HG03558 (cell line): ENCODE results near the gene C11orf24.
"Not testable (repeated sequence)": the region's sequence is repeated elsewhere in the genome, so short reads cannot be mapped to it uniquely, and the experiment has no call there.

ENCODE experiments used
- ATAC-seq: cut with Tn5 transposase; IDR thresholded peaks from one replicate; pipeline ENCODE4 v1.9.1; 2021; ENCODE audit warnings: moderate number of reproducible peaks; ENCODE audit not compliant: unreplicated experiment; ENCODE audit errors: extremely low read depth

C11orf24 gene

DNA sequence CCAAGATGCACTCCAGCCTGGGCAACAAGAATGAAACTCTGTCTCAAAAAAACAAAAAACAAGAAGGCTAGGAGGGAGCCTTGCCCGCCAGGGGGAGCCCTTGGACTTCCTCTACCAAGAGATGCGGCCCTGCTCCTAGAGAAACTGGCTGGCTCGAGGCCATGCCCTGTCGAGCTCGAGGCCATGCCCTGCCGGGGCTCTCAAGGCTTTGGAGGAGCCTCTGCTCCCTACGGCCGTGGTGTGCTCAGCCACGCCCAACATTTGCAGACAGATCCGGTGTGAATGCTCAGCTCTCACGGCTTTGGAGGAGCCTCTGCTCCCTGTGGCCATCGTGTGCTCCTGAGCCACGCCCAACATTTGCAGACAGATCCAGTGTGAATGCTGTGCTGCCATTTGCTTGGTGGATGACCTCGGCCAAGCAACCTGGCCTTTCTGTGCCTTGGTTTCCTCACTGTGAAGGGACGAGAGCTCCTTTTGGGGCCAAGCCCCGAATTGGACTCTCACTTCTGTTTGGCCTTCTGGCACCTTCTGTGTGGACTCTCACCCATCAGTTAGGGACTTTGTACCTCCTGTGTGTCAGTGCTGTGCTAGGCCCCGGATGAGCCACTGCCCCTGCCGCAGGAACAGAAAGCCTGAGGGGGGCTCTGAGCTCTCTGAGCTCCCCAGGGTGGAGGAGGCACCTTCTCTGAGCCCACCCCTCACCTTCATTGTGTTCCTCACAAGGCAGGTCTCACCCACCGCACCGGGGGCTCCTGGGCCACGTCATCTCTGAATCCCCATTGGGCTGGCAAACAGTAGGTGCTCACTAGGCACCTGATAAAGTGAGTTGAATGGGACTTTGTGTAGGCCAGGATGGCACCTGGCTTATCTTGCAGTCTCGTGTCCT lies 14.1 kb downstream of the C11orf24 start:
- ATAC-seq = no peak

DNA sequence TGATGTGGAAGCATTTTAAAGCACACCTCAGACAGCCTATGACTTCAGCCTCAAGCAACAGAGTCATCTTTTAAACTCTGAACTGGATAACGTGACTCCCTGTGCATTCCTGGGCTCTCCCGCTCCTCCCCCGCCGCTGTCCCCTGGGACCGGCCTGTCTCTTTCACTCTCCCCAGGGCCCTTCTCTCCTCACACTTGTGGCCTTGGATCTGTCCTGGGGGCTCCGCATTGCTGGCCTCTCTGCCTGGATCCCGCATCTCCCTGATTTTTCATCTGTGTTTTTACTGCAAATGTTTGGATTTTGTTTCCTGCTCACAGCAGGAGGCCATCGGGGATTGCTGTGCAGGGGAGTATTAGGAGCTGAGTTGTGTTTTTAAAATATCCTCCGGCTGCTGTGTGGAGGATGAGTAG lies 15.4 kb downstream of the C11orf24 start:
- no peak for ATAC-seq

DNA sequence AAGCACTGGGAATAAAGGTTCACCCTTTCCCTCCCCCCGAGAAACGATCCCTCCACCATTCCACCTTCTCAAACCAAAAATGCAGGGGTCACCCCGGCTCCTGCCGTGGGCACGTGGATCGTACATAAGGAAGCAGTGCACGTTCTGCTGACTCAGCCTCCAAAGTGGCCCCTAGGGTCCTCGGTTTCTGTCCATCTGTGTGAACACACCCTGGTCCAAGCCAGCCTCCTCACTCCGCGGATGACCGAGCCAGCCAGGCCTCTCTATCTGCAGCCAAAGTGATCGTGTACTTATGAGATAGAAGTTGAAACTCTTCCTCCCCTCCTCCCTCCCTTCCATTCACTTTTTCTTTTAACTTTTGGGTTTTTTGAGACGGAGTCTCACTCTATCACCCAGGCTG lies 16.2 kb downstream of the C11orf24 start:
- no peak for ATAC-seq

DNA sequence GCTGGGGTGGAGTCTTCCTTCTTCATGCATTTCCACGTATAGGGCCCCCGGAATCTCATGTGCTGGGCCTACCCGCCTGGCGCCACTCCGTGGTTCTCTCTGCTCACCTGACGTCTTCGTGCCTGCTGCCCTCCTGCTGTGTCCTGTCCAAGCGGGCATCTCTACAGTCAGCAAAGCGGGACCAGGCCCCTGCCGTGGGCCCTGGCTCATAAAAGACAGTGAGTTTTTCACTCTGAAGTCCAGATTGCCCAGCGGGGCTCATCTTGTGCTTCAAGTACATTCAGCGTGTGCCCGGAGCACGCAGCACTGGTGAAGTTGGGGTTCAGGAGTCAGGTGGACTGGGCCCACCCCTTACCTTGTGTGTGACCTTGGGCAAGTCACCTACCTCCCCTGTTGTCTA lies 17.4 kb downstream of the C11orf24 start:
- no peak for ATAC-seq

DNA sequence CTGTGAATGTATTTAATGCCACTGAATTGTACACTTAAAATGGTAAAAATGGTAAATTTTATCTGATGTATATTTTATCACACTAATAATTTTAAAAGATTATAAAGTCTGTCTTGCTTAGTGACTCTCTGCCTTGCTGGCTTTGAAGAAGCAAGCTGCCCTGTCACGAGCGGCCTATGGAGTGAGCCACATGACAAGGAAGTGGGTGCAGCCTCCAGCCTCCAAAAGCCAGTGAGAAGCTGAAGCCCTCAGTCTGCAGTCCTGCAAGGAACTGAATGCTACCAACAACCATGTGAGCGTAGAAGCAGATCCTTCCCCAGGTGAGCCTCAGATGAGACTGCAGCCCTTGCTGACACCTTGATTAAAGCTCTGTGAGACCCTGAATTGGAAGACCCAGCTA lies 20.0 kb downstream of the C11orf24 start:
- ATAC-seq = no peak

DNA sequence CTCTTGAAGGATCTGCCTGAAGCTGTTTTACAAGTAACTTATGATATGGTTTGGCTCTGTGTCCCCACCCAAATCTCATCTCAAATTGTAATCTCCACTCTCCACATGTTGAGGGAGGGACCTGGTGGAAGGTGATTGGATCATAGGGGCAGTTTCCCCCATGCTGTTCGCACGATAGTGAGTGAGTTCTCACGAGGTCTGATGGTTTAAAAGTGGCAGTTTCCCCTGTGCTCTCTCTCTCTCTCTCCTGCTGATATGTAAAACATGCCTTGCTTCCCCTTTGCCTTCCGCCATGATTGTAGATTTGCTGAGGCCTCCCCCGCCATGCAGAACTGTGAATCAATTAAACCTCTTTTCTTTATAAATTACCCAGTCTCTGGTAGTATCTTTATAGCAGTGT lies 26.9 kb downstream of the C11orf24 start:
- not testable (repeated sequence) for ATAC-seq

DNA sequence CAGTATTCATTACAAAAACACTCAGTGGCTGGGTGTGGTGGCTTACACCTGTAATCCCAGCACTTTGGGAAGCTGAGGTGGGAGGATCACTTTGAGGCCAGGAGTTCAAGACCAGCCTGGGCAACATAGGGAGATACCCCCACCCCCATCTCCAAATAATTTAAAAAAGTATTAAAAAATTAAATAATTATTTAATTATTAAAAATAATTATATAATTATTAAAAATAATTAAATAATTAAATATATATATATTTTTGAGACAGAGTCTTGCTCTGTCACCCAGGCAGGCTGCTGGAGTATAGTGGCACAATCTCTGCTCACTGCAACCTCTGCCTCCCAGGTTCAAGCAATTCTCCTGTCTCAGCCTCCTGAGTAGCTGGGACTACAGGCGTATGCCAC lies 27.9 kb downstream of the C11orf24 start:
- not testable (repeated sequence) for ATAC-seq

DNA sequence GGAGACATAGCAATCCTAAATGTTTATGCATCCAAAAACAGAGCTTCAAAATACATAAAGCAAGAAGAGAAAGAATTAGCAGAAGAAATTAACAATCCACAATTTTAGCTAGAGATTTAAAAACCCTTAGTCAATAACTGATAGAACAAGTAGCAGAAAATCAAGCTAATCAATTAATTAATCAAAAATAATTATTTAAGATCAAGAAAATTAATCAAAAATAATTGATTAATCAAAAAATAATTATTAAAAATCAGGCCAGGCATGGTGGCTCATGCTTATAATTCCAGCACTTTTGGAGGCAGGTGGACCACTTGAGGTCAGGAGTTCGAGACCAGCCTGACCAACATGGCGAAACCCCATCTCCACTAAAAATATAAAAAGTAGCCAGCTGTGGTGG lies 29.2 kb downstream of the C11orf24 start:
- ATAC-seq = no peak

DNA sequence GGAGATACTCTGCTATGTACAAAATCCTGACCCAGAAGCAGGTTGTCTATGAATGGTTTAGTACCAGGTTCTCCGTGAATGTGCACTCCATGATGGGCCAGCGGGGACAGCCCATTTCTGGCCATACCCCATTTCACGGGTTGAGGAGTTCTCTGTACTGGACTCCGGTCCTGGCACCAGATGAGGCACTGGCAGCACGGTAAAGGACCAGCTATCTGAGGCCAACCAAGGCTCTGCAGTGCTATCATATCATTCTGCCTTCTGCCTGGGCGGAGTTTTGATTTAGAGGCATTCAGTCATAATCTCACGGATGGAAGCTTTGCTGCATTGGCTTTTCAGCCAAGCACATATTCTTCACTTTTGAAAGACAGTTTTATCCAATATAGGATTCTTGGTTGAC lies 40.2 kb downstream of the C11orf24 start:
- no peak for ATAC-seq

DNA sequence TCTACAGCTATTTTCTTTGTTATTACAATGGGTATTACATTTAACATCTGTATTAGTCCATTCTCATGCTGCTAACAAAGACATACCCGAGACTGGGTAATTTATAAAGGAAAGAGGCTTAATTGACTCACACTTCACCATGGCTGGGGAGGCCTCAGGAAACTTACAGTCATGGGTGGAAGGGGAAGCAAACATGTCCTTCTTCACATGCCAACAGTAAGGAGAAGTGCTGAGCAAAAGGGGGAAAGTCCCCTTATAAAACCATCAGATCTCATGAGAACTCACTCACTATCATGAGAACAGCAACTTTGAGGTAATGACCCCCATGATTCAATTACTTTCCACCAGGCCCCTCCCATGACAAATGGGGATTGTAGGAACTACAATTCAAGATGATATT lies 42.2 kb downstream of the C11orf24 start:
- no peak for ATAC-seq

DNA sequence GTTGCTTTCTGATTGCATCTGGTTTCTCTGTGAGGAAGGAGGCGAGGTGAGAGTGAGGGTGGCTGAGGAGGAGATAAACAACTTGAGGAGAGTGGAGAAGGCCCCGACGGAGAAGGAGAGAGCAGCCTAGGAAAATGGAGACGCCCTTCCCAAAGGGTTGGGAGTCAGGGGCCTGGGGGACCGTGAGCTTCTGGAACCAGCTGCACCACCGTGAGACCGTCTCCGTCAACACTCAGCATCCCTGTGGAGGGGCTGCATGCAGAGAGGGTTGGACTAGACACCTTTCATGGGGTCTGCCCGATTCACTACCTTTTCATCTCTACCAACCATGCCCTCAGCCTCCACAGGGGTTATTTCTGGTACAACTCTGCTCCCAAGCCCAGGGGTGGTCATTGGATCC lies 45.4 kb downstream of the C11orf24 start:
- no peak for ATAC-seq

DNA sequence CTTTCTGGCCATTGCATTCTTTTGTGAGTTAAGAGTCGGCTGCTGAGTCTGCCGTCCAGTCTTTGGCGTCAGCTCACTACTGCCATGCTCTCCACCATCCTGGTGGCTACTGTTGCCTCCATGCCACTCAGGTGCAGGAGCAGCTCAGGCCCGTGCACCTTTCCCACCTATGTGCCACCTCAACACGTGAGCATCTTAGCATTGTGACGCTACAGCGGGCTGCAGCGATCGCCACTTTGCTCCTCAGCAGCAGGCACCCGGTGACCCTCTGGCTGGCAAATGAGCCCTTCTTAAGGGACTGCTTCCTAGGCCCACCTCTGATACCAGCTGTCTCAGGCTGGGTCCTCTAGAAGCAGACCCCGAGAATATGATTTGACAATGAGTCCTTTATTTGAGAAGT lies 47.2 kb downstream of the C11orf24 start:
- no peak for ATAC-seq

DNA sequence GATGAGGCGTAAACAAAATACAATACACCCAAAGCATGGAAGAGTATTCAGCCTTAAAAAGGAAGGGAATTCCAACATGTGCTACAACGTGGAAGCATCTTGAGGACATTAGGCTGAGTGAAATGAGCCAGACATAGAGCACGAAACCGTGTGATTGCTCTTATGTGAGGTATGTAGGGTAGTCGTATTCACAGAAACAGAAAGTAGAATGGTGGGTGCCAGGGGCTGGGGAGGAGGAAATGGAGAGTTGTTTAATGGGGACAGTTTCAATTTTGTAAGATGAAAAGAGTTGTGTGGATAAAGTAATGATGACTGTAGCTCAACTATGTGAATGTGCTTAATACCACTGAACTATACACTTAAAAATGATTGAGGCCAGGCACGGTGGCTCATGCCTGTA lies 48.5 kb downstream of the C11orf24 start:
- no peak for ATAC-seq

DNA sequence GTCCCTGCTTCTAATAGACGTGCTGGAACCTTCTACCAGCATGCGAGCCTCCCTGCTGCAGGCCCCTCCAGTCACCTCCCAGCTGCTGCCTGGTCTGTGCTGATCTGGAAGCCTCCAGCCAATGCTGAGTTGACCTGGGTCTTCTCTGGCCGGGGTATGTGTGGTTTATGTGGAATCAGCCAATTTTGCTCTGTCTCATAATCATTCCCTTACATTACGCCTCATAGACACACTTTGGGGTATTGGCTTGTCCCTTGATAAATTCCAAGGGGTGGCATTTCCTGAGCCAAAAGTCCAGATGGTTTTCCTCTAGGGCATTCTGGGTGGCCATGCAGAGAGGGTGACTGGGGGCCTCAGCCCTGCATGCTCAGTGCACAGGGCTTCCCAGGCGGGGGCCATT lies 50.4 kb downstream of the C11orf24 start:
- no peak for ATAC-seq

DNA sequence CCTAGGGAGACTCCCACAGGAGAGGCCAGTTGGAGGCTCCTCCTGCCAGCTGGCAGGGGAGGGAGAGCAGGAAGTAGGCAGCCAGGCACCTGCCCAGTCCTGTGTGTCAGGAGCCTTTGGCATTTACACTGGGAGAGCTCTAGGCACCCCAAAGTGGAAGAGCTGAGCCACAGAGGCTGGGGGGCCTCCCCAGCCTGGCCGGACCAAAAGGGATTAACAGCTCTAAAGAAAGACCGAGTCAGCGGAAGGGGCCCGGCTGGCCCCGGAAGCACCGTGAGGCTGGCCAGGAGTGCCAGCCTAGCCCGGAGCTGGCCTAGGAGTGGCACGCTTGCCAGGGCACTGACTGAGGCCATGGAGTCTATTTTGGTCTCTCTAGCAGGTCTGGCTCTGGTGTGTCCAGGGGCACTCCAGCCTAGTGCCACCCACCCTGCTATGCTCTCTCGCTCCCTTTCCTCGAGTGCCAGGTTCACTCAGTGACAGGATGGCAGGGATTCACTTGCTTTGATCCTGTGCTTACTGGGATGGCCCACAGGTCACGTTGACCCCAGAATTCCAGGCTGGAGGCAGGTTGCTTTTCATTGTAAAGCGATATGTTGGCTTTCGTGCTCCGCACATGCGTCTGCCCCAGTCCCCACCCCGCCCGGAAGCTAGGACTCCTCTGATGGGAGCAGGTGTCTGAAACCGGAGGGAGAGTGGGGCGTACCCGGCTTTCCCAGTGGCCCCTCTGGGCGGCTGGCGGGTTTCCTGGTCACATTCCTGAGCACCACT lies 55.4 kb downstream of the C11orf24 start:
- ATAC-seq = no peak

DNA sequence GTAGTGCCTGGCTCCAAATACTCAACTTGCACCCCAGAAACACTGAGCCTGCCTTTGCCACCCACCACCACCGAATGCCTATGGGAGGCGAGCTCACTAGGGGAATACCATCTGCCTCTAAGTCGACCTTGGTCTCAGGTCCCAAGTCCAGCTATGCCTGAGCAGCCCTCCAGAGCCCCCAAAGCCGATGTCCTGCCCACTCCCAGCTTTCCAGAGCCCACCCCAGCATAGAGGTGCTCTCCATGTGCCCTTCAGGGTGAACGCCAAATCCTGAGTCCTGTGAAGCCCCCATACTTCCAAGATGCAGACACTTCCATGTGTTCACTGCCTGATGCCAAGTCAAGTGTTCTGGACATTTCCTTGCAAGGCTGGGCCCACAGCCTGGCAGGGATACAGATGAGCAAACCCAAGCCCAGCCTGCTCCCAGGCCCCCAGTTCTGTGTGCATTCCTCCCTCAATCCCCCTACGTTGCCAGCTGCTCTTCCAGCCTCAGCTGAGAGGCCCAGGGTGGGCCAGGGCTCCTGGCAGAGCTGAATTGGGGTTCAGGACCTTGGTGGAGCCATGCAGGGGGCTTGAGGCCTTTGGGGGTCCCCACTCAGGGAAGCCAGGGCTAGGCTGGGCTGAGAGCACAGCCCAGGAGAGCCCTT lies 56.1 kb downstream of the C11orf24 start:
- no peak for ATAC-seq

DNA sequence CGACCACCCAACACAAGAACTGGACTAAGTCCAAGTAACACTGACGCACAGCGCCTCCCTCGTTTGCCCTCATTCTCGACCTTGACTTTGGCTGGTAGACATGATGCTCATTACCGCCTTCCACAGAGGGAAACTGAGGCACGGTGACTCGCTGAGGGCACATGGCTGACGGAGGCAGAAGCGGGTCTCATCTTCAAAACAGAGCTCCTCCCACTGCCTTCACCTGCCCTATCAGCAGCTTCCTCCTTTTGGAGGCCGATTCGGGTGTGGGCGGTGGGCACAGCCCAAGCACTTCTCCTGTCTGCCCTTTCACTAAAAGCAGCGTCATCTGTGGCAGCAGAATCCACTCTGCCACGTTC lies 56.7 kb downstream of the C11orf24 start:
- no peak for ATAC-seq

DNA sequence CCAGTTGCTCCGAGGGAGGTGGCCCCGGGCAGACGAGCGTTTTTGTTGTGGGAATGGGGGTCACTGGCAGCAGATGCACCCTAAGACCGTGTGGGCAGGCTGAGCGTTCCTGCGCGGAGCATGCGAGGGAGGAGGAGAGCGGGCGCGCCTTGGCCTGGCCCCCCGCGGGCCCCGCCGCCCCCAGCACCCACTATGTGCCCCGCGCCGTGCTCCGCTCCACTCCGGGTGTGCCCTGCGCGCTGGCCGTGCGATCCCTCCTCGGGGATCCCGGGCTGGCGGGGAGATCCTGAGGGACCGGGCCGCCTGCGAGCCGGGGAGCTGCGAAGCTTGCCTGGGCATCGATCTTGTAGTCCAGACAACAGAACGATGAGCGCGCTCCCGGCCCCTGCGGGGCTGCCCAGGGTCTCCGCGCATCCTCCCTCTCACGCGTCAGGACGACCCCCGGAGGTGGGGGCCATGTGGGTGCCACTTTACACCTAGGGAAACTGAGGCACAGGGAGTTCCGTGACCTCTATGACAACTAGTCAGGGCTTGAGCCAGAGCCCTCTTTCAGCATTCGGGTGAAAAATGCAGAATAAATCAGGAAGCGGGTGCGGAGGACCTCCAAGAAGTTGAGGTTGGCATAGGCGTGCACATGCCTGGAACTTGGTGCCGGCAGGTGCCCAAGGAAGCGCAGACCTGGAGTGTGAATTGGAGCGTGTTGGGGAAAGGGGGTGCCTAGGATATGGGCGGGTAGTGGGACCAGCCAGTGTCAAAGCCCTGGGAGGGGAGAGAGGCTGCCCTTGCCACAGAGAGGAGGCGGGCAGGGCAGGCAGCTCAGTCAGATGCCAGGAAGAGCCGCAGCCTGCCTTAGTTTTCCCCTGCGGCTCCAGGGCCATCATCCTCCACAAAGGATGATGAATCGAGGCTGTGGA lies 57.3 kb downstream of the C11orf24 start:
- ATAC-seq = no peak

DNA sequence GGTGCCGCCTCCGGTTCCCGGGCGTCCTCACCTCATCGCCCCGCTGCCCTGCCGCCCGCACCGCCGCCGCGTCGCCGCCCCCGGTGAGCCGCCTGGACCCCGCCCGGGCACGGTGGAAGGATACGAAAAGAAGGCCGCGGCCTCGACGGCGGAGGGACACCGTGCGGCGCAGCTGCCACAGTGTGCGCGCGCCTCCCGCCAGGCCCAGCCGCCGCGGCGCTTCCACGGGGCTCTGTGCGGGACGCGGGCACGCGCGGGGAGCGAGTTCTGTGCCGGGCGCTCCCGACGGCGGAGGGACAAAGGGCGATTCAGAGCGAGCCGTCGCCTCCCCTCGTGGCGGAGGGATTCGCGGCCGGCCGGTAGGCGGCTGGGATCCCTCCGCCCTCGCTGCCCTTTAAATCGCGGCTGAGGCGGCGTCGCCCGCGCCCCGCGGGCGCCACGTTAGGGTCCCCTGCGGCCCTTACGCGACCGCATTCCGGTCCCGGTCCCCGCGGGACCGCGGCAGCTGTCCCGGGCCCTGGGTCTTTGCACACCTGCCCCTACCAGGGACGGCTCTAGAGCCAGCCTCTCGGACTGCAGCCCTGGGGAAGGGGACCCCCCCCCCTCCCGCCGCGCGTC lies 58.1 kb downstream of the C11orf24 start:
- no peak for ATAC-seq

DNA sequence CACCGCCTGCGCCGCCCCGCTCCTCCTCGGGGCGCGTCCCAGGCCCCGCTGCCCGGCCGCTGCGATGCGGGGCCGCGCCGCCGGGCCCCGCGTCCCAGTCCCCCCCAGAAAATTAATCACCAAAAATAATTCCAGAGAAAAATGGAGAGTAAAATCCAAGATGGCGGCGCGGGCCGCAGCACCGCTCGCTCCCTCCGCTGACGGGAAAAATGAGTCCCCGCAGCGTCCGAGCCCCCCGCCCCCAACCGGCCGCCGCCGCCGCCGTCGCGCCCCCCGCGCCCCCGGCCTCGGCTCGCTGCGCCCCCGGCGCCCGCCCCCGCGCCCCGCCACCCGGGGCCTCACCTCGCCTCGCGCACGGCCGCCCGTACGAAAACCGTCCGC lies 58.6 kb downstream of the C11orf24 start, which contains the start of gene KMT5B:
TSS of gene KMT5B (minus strand) at position 162 of the 381 bp plus-strand sequence. CDS start 23,220 bp downstream, outside the sequence.
- ATAC-seq = no peak
